Epidermal melanocyte (primary cell): ENCODE data around the gene RNU2-63P.
"Not testable (repeated sequence)": the region's sequence is repeated elsewhere in the genome, so short reads cannot be mapped to it uniquely, and the experiment has no call there.

Experiments
- DNase-seq: peaks from one replicate; pipeline ENCODE4 v3.0.0; 2011; ENCODE audit warnings: low spot score; ENCODE audit not compliant: insufficient read length

RNU2-63P gene

DNA sequence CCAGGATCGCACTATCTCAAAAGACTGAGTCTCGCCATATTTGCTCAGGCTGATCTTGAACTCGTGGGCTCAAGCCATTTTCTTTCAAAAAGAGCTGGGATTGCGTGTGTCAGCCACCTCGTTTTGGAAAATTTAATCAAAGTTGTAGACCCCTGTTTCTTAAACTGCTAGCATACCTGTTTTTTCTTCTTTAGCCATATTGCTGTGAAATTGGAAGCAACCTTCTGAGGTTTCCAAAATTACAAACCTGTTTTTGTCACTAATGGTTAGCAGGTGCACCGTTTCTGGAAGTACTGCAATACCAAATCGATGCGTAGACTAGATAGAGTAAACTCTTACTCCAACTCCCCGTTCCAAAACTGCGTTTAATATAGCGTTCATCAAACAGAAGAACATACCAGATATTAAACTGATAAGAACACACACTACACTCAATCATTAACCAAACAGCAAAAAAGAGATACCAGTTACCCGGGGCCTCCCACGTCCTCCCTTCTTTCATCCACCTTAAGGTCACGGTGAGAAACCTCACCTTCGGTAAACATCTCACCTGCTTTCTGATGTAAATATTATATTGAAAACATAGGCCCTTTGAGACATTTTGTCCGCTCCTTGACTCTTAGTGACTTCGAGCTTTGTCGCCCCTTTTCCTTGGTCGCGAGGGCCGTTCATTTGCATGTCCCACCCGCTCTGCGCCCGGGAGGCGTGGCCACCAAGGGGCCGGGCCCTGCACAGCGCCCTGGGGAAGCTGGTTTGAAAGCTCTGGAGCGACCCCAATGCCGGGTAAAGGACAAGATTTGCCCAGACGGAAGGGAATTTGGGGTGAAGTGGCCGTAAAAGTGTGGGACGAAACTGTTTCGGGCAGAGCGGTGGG lies at the start of gene RNU2-63P:
TSS of gene RNU2-63P (minus strand) at position 462 of the 874 bp plus-strand sequence.
- DNase-seq = peak; percentile 23

DNA sequence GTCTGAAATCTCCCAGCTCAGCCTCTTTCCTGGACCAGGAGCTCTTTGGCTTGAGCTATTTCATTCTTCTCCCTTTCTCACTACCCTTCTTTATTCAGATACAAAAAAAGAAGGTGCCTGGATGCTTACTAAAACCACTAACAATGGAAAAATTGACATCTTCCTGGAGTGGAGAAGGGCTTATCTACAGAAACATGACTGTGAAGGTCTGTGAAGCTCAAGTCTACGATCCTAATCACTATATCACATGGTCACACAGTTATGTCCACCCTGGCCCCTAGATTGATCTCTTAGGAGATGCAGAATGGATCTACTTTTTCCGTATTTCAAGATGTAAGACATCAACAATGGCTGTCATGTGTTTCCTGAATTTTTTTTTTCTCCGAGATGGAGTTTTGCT lies 44.9 kb upstream of the RNU2-63P start:
- no peak for DNase-seq

DNA sequence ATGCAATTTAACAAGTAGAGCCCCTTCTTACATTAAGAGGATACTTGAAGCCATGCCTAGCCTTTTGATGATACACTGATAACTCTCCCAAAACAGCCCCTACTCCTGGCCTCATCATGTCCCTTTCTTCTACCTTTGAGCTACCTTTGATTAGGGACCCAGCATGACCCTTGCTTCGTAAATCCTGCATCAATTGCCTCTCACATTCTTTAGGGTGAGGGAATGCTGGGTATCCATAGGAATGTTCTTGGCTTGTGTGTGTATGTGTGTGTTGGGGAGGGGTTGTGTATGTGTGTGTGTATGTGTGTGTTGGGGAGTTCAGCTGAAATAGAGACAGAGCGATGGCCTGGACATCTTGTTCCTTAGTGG lies 44.5 kb upstream of the RNU2-63P start:
- DNase-seq = no peak

DNA sequence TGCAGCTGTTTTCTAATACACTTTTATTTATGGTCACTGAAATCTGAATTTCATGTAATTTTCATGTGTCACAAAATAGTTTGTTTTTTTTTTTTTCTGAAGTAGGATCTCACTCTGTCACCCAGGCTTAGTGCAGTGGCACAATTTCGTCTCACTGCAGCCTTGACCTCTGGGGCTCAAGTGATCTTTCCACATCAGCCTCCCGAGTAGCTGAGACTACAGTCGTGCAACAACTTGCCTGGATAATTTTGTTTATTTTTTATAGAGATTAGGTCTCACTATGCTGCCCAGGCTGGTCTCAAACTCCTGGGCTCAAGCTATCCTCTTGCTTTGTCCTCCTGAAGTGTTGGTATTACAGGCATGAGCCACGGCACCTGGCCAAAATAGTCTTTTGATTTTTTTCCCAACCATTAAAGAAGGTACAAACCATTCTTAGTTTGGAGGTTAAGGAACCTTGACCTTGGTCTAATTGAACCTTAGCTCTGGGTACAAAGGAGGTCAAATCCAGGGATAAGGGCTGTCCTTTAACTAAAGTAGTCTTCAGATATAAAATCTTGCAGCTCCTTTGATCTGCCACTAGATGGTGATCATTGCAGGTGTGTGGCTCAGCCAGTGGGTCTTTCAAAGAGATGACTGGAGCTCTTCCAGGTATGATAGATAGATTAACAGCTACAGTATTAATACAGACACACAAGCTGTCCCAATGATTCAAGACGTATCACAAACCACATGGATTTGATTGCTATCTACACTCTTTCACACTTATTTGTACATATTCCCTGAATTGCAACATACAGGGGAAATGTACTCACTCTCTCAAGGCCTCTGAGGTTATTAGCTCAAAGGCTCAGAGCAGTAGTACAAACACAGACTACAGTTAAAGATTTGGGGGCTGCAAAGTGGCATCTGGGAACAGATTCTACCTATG lies 43.9 kb upstream of the RNU2-63P start:
- DNase-seq = peak; percentile 82

DNA sequence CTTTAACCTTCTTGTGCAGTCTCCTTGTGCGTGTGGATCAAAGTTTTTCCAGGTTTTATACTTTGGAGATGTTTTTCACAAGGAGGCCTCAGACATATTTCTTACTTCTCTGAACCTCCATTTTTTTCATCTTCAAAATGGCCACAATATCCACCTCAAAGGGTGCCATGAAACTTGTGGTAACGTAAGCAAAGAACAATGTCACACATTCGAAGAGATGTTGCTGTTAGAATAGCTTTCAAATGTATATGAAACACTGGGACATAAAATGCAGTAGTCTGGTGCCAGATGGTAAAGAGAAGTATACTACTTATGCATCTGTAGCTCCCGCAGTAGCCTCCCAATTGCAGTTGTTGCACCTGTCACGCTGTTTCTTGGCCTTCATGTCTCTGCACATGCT lies 41.8 kb upstream of the RNU2-63P start:
- DNase-seq = no peak

DNA sequence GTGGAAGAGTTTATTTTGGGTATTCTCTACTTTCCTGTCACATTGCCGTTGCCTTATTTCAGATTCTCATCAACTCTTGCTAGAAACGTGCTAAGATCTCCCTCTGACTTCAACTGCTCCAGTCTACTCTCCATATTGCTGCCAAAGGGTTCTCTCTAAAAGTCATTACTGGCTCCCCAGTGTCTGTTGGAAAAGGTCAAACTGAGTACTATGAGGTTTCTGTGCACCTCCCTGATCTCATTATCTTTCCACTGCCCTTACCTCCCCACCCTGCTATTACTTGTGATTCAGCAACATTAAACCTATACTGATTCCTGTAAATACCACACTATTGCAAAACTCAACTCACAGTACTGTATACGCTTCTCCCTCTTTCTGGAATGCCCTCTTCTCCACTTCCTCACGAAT lies 41.1 kb upstream of the RNU2-63P start:
- no peak for DNase-seq

DNA sequence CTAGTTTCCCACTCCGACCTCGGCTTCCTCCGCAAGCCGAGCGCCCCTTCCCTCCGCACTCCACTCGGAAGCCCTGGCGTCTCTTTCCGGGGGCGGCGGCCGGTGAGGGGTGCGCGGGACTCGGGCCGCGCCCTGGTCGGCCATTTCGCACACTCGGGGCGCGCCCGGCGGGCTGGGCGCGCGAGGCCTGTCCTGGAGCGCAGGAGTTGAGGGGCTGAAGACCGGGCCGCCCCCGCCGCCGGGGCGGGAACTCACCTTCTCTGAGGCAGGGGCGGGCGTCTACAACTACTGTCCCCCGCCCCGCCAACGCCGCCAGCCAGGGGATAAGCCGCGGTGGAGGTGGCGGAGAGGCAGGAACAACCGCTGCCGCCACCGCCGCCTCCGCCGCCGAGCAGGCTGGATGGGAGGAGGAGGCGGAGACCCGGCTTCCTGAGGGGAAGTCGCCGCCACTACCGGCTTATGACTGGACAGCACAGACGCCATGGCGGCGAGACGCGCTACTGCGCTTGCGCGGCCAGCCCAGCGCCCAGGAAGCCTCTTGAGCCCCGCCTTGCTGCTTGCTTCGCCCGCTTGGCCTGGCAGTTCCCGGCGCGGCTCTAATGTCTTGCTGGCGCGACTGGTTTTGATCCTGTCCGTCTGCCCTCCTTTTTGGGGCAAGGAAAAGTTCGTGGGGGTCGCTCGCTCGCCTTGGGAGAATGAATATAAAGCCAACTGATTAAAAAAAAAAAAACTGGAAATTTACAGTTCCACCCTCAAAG lies 39.2 kb upstream of the RNU2-63P start, which contains the start of gene KRCC1:
TSS of gene KRCC1 (minus strand) at position 413 of the 758 bp plus-strand sequence. CDS start 27,220 bp downstream, outside the sequence.
- peak; percentile 92 for DNase-seq

DNA sequence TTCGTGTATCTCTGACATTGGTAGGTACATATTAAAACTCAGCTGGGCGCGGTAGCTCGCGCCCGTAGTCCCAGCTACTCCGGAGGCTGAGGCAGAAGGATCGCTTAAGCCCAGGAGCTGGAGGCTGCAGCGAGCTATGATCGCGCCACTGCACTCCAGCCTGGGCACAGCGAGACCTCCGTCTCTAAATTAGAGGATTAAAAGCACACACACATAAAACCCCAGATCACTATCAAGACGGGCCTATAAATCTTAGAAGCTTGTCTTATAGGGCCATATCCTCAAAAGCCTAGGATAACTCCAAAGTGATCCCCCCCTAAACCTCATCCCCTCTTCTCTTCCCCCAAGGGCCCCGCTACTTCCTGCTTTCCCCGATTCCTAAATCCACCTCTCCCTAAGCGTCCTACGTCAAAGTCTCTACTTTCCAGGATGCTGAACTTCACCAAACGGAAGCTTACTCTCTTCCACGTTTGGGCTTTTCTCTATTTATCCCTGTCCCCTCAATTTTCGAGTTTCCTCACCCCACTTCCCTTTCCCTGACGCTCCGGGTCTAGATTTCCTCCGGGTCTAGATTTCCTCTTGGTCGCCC lies 38.5 kb upstream of the RNU2-63P start:
- no peak for DNase-seq

DNA sequence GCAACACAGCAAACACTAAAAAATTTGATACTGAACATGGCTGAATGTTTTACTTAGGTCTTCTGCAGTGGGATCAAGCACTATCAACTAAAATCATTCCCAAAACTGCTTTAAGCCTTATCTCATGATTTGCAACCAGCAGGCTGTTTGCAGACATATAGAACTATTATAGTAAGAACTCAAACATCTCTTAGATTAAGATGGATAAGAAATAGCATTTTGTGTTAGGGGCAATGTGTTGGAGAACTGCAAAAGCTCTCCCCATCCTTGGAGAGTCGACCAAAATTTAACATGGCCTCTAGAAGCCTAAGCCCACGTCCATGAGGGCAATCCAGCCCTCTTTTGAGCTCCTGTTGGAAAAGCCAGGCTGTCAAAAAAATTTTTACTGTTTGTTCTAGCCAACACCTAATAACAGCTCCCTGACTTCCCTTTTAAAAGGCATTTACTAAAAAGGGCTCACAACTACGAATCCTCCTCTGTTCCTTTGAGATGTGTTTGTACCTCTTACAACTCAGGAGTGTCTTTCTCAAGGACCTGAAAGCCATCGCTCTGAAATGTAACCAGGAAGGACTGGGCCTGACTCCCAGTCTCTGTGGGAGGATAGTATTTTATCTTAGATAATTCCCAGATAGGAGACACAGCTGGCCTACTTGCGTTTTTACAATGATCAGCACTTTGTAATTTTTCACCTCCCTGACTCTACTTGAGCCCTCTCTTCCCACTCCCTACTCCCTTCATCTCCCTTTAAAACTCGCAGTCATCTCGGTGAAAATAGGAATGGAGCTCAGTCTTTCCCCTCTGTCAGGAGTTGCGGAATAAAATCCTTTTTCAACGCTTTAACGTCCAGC lies 37.8 kb upstream of the RNU2-63P start:
- no peak for DNase-seq

DNA sequence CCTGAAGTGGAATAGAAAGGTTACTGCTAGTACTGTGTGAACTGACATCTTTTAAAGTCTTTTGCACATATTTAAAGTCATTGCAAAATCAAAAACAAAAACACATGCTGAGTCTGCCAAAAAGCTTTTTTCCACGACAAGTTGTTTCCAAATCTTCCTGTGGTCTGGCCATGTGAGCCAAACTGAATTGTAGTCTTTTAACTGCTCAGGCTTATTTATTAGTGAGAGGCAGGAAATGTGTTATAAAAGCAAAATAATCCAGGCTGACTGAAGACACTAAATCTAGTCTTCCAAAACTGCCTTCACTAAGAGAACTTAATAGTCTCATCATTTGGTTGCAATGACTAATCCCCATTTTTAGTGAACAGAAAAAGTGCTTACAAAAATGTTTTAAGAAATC lies 36.9 kb upstream of the RNU2-63P start:
- peak; percentile 45 for DNase-seq

DNA sequence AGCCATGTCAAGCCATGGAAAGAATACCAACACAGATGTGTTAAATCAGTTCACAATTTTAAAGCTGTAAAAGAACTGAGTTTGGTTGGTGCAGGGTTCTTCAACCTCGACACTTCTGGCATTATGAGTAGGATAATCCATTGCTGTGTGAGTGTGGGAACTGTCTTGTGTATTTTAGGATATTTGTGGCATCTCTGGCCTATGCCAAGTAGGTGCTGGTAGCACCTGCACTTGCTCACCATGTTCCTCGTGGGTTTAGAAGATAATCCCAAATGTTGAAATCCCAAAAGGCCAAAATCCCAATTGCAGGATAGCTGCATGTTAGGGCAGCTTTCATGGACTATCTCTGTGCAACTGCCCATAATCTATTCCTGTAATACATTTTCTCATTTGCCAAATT lies 35.4 kb upstream of the RNU2-63P start:
- DNase-seq = no peak

DNA sequence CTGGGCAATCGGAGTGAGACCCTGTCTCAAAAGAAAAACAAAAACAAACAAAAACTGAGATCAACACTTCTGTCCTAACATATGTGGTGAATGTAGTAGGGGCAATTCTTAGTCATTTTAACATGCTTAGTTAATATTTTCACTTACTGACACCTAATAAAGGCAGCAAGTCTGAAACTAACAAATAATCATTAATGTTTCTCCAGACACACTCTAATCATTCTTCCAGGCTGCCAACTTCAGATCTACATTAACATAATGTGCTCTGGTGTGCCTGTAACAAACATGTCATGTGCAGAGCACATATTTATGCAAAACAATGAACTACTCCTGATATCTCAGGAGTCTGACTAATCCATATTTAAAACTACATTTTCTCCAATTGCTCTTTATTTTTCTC lies 33.3 kb upstream of the RNU2-63P start:
- DNase-seq = no peak

DNA sequence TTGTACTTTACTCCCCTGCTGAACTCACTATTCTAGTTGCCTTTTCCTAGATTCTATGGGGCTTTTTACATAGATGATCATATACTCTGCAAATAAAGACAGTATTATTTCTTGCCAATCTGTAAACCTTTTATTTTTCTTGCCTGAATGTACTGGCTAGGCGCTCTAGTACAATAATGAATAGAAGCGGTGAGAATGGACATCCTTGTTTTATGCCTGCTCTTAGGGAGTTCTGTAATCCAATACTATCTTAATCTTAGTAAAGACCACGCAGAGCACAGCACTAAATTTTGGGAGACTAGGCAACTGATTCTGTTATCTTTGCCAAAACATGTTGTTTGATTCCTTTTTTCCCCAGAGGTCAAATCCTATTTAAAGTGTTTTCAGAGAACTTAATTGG lies 32.2 kb upstream of the RNU2-63P start:
- no peak for DNase-seq

DNA sequence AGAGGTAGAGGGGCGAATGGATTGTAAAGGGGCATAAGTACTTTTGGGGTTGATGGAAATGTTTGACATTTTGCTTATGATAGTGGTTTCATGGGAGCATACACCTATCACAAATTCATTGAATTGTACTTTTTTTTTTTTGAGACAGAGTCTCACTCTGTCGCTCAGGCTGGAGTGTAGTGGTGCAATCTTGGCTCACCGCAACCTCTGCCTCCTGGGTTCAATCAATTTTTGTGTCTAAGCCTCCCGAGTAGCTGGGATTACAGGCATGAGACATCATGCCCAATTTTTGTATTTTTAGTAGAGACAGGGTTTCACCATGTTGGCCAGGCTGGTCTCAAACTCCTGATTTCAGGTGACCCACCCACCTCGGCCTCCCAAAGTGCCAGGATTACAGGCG lies 29.2 kb upstream of the RNU2-63P start:
- DNase-seq = not testable (repeated sequence)

DNA sequence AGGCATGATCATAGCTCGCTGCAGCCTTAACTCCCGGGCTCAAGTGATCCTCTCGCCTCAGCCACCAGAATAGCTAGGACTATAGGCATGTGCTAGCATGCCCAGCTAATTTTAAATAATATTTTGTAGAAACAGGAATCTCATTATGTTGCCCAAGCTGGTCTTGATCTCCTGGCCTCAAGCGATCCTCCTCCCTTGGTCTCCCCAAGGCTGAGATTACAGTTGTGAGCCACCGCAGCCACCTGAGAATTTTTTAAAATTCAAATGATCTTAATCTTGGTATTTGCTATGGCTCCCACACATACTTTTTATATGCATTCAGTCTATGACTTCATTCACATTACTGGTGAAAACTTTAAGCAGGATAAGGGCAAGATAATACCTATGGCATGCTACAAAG lies 26.1 kb upstream of the RNU2-63P start:
- no peak for DNase-seq

DNA sequence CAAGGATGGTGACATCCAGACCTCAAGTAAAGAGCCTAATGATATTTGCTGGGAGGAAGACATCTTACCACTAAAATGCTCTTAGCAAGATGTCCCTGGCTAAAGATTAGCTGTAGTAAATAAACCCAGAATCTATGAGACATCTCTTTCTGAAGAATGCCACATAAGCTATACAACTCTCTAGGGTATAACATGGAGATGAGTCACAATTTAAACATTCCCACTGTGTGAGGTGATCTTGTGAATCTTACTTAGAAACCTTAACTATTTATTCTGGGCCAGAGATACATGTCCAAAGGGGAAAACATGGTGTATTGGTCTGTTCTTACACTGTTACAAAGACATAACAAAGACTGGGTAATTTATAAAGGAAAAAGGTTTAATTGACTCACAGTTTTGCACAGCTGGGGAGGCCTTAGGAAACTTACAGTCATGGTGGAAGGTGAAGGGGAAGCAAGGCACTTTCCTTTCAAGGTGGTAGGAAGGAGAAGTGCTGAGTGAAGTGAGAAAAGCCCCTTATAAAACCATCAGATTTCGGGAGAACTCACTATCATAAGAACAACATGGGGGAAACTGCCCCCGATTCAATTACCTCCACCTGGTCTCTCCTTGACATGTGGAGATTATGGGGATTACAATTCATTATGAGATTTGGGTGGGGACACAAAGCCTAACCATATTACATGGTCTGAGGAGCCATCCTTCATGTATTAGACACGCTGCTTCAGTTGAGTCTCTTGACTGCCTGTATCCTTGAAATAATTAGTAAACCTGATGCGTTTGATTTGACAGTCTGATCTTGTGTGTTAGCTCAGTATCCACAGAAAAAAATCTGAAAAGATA lies 22.1 kb upstream of the RNU2-63P start:
- DNase-seq = no peak

DNA sequence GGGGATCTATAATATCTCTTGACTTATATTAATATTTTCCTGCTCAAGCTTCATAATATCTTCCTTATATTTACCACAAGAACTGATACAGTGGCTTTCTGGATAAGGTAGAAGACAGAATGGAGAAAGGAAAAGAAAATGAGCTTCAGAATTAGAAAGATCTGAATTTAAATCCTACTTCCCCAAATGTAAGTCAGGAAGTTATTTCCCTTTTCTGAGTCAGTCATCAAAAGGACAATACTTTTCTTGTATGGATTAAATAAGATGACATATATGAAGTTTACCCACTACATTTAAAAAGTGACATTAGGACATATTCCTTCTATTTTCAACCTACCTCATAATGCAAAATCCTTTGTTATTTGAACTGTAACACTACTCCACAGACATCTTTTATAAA lies 20.3 kb upstream of the RNU2-63P start:
- no peak for DNase-seq

DNA sequence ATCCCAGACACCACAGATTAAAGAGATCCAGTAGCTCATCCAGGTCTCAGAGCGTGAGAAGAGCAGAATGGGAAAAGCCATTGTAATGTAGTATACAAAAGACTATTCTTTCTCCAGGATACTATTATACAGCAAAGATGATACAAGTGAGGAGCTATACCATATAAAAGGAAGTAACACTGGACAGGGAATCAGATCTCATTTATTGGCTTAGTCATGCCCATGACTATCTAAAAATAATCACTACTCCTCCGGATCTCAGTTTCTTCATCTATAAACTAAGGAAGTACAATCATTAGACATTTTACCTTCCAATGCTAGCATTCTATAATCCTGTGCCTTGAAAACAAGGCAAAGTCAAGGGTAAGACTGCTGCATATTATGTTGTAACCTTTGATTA lies 19.8 kb upstream of the RNU2-63P start:
- no peak for DNase-seq

DNA sequence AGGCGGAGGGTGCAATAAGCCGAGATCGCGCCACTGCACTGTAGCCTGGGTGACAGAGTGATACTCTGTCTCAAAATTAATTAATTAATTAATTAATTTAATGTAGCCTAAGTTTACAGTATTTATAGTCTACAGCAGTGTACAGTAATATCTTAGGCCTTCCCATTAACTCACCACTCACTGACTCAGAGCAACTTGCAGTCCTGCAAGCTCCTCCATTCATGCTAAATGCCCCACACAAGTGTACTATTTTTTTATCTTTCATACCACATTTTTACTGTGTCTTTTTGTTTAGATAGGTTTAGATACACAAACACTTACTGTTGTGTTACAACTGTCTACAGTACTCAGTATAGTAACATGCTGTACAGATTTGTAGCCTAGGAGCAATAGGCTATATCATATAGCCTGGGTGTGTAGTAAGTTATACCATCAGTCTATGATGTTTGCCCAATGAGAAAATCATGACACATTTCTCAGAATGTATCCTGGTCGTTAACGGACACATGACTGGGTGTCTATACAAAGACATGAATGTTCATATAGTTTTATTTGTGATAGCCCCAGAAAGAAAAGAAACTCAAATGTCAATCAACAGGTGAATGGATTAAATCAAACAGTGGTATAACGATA lies 15.8 kb upstream of the RNU2-63P start:
- DNase-seq = no peak
